ENCODE measurements around the gene DNM3.
"Not testable (repeated sequence)": the region's sequence is repeated elsewhere in the genome, so short reads cannot be mapped to it uniquely, and the experiment has no call there.

Gene DNM3

DNA sequence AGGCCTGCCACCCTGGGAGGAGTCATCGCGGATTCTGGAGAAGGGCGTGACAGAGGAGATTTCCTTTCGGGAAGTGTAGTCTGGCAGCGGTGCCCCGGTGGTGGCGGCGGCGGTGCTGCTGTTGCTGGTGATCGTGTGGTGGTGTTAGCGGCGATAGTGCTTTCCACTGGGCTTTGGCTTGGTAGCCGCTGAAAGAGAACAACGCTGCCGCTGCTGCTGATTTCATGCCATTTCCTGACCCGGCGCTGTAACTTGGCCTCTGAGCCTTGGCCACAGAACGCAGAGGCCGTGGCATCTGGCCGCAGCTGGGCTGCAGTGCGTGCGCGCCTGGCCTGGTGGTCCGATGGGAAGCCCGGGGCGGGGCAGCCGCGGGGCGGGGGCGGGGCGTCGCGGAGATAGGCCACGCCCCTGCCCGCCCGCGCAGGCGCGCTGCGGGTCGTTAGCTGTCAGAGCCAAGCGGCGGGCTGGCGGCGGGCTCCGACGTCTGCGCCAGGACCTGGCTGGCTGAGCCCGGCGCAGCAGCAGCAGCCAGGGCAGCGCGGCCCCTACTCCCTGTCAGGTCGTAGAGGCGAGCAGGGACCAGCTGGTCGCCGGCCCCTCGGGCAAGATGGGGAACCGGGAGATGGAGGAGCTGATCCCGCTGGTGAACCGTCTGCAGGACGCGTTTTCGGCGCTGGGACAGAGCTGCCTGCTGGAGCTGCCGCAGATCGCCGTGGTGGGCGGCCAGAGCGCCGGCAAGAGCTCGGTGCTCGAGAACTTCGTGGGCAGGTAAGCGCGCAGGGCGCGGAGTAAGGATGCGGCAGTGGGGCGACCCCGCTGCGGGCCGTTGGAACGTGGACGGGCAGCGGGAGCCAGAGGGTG lies at the start of gene DNM3:
Gene DNM3, plus strand, starts transcription at position 449 of the 861 bp plus-strand sequence. Its CDS starts 159 bp downstream, at position 608.
- DNase-seq (ENCODE audit: low spot score in 2 of 2) (peak; percentile 82 to 88), ATAC-seq (peak; percentile 96)
- Mint-ChIP-seq H3K4me1 (peaks cover 20% of the 10 kb centered on the region), H3K27ac (peak within 1 kb of the TSS; percentile 61), H3K9me3 (no peaks in the 10 kb centered on the region), H3K4me3 (peak within 1 kb of the TSS; percentile 86), H3K36me3 (peaks cover 7% of the 10 kb centered on the region)

DNA sequence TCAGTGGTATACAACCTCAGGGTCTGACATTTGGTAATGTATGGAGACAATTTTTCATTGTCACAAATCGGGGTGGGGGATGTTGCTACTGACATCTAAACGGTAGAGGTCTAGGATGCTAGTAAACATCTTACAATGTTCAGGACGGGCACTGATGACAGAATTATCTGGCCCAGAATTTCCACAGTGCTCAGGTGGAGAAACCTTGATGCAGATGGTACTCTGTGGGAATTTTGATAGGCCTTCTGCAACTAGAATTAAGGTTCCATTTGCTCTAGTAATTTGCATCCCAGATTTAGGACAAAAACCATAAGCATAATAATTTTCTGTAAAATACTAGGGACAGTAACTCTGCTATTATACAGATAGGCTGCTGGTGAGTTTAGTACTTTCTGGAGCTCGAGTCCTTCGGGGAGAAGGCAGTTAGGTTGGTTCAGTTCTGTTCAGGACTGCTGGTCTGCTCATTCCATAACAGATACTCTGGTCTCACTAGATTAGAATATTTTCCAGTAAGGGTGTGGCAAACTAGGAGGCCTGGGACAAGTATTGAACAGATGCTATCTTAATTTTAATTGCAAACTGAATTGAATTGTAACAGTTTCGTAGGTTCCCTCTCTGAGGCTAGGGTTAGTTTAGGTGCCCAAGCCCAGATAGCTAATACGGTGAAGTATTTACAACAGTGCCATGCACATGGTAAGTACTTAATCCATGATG lies 48.5 kb upstream of the DNM3 start:
- no peak overlapping the region for H3K4me3 Mint-ChIP-seq
- H3K9me3 Mint-ChIP-seq = no peaks in the 10 kb centered on the region
- DNase-seq (ENCODE audit: low spot score in 2 of 2) = no peak
- no peak for ATAC-seq
- peaks cover 37% of the 10 kb centered on the region for H3K4me1 Mint-ChIP-seq
- peak overlapping the region; percentile 82 for H3K27ac Mint-ChIP-seq
- peaks cover 97% of the 10 kb centered on the region for H3K36me3 Mint-ChIP-seq

DNA sequence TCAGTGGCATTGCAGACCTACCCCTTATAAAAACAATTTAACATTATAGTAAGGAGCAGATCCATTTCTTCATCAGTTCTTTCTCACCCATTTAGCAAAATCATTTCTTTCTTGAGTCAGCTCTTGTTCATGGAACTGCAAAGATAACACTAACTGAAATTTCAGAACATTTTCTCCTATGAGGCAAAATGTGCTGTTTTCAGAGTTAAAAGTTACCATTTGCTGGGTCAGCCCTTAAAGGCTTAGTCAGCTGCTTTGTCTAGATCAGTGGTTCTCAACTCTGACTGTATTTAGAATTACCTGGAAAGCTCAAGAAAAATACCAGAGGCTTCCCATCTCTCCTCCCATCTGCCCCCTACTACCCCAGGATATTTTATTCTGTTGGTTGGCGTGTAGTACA lies 47.7 kb upstream of the DNM3 start:
- Mint-ChIP-seq H3K9me3 (no peaks in the 10 kb centered on the region), H3K4me1 (peaks cover 33% of the 10 kb centered on the region), H3K4me3 (peak overlapping the region; percentile 67), H3K36me3 (peaks cover 97% of the 10 kb centered on the region), H3K27ac (peak overlapping the region; percentile 98)
- DNase-seq (ENCODE audit: low spot score in 2 of 2) (no peak), ATAC-seq (peak; percentile 57)

DNA sequence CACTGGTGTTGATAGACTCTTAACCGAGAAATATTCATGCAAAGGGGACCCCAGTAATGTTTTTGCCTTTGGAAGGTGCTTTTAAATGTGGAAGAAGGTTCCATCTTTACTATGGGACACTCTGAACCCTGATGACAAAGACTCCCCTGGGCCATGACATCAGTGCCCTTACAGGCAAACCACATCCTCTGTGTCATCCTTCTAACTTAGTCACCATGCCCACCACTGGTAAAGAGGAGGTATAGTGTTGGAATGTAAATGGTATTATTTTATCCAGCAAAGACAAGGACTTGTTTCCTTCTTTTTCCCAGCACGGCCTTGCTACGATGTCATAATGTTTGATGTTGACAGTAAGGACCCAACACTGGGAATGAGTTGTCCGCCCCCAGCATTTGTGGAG lies 47.2 kb upstream of the DNM3 start:
- H3K4me3 Mint-ChIP-seq = peak overlapping the region; percentile 67
- peak; percentile 100 for ATAC-seq
- peak in 1 of 2 donors; percentile 67 for DNase-seq (ENCODE audit: low spot score in 2 of 2)
- H3K9me3 Mint-ChIP-seq = no peaks in the 10 kb centered on the region
- peaks cover 33% of the 10 kb centered on the region for H3K4me1 Mint-ChIP-seq
- H3K27ac Mint-ChIP-seq = peak overlapping the region; percentile 98
- peaks cover 92% of the 10 kb centered on the region for H3K36me3 Mint-ChIP-seq

DNA sequence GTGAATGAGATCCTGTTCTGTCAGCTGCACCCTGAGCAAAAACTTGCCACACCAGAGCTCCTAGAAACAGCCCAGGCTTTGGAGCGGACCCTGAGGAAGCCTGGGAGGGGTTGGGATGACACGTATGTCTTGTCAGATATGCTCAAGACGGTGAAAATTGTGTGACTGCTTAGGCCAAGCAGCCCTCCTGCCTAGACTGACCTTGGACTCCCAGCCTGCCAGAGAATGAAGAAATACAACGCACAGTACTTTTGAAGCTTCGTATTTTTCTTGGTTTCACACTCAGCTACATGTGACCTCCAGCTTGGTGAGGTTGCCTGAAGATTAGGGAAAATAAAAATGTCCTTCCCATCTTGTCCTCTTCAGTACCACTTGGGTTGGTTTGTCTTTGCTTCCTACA lies 44.7 kb upstream of the DNM3 start:
- H3K4me3 Mint-ChIP-seq = no peak overlapping the region
- ATAC-seq (no peak), DNase-seq (ENCODE audit: low spot score in 2 of 2) (peak in 1 of 2 donors; percentile 37)
- peaks cover 25% of the 10 kb centered on the region for H3K4me1 Mint-ChIP-seq
- no peaks in the 10 kb centered on the region for H3K9me3 Mint-ChIP-seq
- H3K27ac Mint-ChIP-seq = peak overlapping the region; percentile 84
- peaks cover 72% of the 10 kb centered on the region for H3K36me3 Mint-ChIP-seq

DNA sequence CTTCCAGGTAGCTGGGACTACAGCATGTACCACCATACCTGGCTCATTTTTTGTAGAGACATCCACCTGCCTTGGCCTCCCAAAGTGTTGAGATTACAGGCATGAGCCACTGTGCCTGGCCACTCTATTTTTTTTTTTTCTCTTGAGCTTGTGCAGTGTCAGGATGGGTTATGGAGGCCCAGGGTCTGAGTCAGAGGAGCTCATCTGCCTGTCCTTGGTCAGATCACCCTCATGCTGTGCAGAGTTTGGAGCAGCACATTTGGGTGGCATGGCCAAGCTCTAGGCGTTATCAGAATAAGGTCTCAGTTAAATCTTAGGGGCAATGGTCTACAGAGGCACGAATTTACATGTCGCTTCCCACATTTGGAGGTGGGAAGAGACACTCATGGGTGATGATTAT lies 43.0 kb upstream of the DNM3 start:
- Mint-ChIP-seq H3K27ac (peak overlapping the region; percentile 49), H3K4me1 (peaks cover 27% of the 10 kb centered on the region), H3K36me3 (peaks cover 56% of the 10 kb centered on the region), H3K9me3 (no peaks in the 10 kb centered on the region), H3K4me3 (no peak overlapping the region)
- DNase-seq (ENCODE audit: low spot score in 2 of 2) = no peak
- ATAC-seq = no peak

DNA sequence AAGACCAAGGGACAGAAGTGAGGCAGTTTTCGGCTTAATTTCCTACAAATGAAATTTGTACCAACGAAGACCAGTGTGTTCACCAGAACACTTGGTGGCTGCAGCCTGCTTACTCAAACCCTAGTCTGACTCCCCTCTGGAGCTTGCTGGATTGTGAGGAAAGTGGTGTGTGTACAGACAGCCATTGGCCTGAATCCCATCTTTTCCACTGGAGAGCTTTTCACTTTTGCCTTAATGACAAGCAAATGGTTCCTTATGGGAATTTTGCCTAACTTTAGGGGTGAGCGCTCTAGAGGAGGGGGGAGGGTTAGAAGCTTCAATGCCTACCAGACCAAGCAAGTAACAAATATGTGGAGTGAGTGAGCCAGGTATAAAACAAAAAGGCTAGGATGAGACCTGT lies 42.5 kb upstream of the DNM3 start:
- Mint-ChIP-seq H3K27ac (peak overlapping the region; percentile 49), H3K4me3 (no peak overlapping the region), H3K4me1 (peaks cover 22% of the 10 kb centered on the region), H3K36me3 (peaks cover 53% of the 10 kb centered on the region), H3K9me3 (no peaks in the 10 kb centered on the region)
- no peak for ATAC-seq
- DNase-seq (ENCODE audit: low spot score in 2 of 2) = no peak

DNA sequence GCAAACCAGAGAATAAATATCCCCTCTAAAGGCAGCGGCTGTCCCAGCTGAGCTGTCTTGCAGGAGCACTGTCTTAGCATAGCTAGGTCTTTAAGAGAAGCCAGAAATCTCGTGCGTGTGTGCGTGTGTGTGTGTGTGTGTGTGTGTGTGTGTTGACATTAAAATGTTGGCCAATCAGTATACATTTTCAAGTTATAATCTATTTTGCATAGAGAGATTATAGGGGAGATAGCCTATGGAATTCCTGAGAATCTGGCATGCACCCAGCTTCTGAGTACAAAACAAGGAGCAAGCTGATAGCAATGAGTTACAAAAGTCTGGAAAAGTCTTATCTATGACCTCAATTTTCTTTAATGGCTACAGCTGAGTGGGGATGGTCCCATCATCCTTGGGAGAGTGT lies 42.1 kb upstream of the DNM3 start:
- ATAC-seq (no peak), DNase-seq (ENCODE audit: low spot score in 2 of 2) (no peak)
- no peak overlapping the region for H3K4me3 Mint-ChIP-seq
- H3K36me3 Mint-ChIP-seq = peaks cover 49% of the 10 kb centered on the region
- H3K4me1 Mint-ChIP-seq = peaks cover 18% of the 10 kb centered on the region
- no peak overlapping the region for H3K27ac Mint-ChIP-seq
- no peaks in the 10 kb centered on the region for H3K9me3 Mint-ChIP-seq

DNA sequence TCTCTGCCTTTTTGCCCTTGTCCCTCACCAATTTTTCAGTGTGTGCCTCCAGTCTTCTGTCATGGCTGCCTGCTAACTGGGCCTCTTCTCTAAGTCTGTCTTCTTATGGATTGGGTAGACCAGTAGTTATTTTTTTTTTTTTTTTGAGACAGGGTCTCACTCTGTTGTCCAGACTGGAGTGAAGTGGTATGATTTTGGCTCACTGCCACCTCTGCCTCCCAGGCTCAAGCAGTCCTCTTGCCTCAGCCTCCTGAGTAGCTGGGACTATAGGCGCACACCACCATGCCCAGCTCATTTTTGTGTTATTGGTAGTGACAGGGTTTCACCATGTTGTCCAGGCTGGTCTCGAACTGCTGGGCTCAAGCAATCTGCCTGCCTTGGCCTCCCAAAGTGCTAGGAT lies 41.6 kb upstream of the DNM3 start:
- not testable (repeated sequence) for ATAC-seq, H3K27ac Mint-ChIP-seq, H3K4me3 Mint-ChIP-seq, H3K9me3 Mint-ChIP-seq
- peaks cover 43% of the 10 kb centered on the region for H3K36me3 Mint-ChIP-seq
- H3K4me1 Mint-ChIP-seq = peaks cover 13% of the 10 kb centered on the region
- DNase-seq (ENCODE audit: low spot score in 2 of 2) = peak in 1 of 2 donors; percentile 23

DNA sequence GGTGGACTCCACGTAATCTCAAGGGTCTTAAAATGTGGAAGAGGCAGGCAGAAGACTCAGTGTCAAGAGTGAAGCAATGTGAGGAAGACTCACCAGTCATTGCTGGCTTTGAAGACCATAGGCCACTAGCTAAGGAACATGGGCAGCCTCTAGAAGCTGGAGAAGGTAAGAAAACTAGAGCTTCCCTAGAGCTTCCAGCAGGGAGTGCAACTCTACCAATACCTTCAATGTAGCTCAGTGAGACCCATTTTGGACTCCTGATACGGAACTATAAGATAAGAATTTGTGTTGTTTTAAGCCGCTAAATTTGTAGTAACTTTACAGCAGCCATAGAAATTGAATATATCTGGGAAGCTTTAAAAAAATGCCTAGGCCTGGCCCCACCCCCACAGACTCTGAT lies 41.0 kb upstream of the DNM3 start:
- no peak overlapping the region for H3K27ac Mint-ChIP-seq
- ATAC-seq = no peak
- H3K4me3 Mint-ChIP-seq = no peak overlapping the region
- no peaks in the 10 kb centered on the region for H3K9me3 Mint-ChIP-seq
- peaks cover 9% of the 10 kb centered on the region for H3K4me1 Mint-ChIP-seq
- peaks cover 37% of the 10 kb centered on the region for H3K36me3 Mint-ChIP-seq
- DNase-seq (ENCODE audit: low spot score in 2 of 2) = no peak

DNA sequence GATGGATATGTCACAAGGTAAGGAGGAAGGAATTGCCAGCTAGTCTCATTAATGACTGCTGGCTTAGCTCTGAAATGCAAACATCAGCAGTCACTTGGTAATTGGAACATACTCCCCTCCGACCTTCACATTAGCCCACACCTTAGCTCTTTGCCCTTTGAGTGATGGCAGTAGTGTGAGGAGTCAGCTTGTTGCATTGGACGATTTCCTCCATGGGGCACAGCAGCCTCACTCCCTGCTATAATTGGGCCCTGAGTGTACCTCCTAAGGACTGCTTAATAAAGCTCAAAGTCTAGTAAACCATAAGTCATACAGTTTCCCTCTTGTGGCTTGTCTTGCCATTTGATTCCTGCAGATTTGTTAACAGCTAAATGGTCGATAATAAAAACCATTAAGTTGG lies 40.4 kb upstream of the DNM3 start:
- Mint-ChIP-seq H3K27ac (no peak overlapping the region), H3K9me3 (no peaks in the 10 kb centered on the region), H3K4me3 (no peak overlapping the region), H3K36me3 (peaks cover 32% of the 10 kb centered on the region), H3K4me1 (peaks cover 13% of the 10 kb centered on the region)
- ATAC-seq (no peak), DNase-seq (ENCODE audit: low spot score in 2 of 2) (no peak)

DNA sequence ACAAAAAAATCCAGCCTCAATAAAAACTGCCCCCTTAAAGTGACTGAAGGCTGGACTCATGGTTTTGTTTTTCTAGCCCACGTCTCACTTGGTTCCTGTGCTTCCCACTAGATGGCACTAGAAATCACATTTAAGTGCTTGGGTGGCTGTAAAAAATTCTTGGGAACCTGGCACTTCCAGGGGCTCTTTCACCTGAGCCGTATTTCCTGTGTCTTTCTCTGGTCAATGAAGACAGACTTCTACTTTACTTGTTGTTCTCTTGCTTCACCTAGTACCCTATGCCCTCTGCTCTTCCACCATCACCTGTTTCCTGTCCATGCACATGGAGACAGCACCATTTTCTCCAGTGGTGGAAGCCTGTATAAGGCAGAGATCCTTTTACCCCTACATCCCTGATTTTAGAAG lies 39.8 kb upstream of the DNM3 start:
- no peak for ATAC-seq

DNA sequence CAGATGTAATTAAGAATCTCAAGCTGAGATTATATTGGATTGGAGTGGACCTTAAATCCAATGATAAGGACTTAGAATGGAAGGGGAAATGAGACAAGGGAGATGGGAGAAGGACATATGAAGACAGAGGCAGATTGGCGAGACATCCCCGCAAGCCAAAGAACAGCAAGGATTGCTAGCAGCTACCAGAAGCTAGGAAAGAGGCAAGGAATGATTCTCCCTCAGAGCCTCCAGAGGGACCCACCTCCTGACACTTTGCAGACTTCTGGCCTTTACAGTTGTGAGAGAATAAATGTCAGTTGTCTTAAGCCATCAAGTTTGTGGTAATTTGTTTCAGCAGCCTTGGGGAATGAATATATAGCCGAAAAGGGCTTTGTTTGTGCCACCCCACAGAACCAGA lies 39.1 kb upstream of the DNM3 start:
- H3K27ac Mint-ChIP-seq = peak overlapping the region; percentile 46
- H3K36me3 Mint-ChIP-seq = peaks cover 18% of the 10 kb centered on the region
- no peak for ATAC-seq

More for the DNA sequence above, 39.8 kb upstream of the DNM3 start:
- Mint-ChIP-seq H3K27ac (peak overlapping the region; percentile 46), H3K4me1 (peaks cover 16% of the 10 kb centered on the region), H3K36me3 (peaks cover 25% of the 10 kb centered on the region), H3K9me3 (no peaks in the 10 kb centered on the region), H3K4me3 (no peak overlapping the region)
- DNase-seq (ENCODE audit: low spot score in 2 of 2) = no peak

DNA sequence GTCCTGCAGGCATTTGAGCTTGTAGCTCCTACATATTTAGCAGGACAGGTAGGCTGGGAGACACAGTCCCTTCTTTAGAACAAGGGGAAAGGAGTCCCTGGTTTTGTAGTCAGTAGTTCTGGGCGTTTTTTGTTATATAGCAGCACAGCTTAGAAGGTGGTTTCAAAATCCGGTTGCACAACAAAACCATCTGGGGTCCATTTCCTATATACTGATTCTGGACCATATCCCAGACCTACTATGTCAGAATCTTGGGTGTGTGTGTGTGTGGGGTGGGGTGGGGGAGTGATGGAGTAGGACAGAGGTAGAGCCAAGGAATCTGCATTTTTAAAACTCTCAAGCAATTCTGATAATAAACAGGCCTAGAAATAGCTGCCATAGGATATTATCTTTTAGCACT lies 38.3 kb upstream of the DNM3 start:
- DNase-seq (ENCODE audit: low spot score in 2 of 2) (no peak), ATAC-seq (no peak)
- Mint-ChIP-seq H3K36me3 (peaks cover 10% of the 10 kb centered on the region), H3K27ac (no peak overlapping the region), H3K4me1 (peaks cover 20% of the 10 kb centered on the region), H3K9me3 (no peaks in the 10 kb centered on the region), H3K4me3 (no peak overlapping the region)

More for the DNA sequence above, 39.1 kb upstream of the DNM3 start:
- H3K4me3 Mint-ChIP-seq = no peak overlapping the region
- no peaks in the 10 kb centered on the region for H3K9me3 Mint-ChIP-seq
- no peak for DNase-seq (ENCODE audit: low spot score in 2 of 2)
- peaks cover 20% of the 10 kb centered on the region for H3K4me1 Mint-ChIP-seq

DNA sequence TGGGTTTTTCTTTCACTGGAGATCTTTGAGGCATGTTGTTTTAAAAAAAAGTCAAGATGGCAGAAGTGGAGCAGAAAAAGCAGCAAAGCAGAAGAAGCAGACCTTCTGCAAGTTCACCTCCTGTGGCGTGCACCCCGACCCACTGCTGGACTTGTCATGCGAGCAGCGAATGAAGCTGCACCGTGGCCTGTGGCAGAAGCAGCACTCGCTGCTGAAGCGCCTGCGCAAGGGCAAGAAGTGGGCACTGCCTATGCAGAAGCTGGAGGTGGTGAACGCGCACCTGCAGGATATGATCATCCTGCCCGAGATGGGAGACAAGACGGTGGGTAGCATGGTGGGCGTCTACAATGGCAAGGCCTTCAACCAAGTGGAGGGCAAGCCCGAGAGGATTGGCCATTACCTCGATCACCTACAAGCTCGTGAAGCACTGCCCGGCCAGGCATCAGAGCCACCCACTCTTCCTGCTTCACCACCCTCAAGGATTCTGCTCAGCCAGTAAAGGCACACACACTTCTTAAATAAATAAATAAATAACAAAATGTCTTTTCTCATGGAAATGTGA lies 37.8 kb upstream of the DNM3 start:
- no peak for ATAC-seq
- Mint-ChIP-seq H3K27ac (no peak overlapping the region), H3K4me1 (peaks cover 20% of the 10 kb centered on the region), H3K36me3 (peaks cover 5% of the 10 kb centered on the region), H3K4me3 (no peak overlapping the region), H3K9me3 (no peaks in the 10 kb centered on the region)
- DNase-seq (ENCODE audit: low spot score in 2 of 2) = no peak

Measured in stimulated activated effector memory CD8-positive, alpha-beta T cell treated with anti-CD3 and anti-CD28 coated beads, Interleukin-12 subunit alpha, Interleukin-12 subunit beta, amount 100 ng/mL, for 72 hours (primary cell).